Endothelial cell of umbilical vein (primary cell): Measurements from ENCODE around the gene LRFN2. TPM values are rescaled to one million over a fixed set of nuclear protein-coding genes. Genes with fewer than 3 reads are reported as not detected.

Experiments used
- BruUV-seq: library from RNA; stranded (reverse); fragments of 400-500 nt; replicated peaks from 2 replicates; lab custom pipeline; 2021; lab: Mats Ljungman, UMichigan
- CTCF ChIA-PET: fragments of 300-600, 350-600 bp; sonication (Branson Sonifier 250); formaldehyde crosslinking; loops from one replicate; lab custom pipeline; 2021; ENCODE audit warnings: antibody characterized with exemption, inconsistent platforms; lab: Charles Lee
- POLR2A ChIA-PET: fragments of 300-600, 350-600 bp; sonication (Branson Sonifier 250); formaldehyde crosslinking; loops from one replicate; lab custom pipeline; 2021; ENCODE audit warnings: antibody characterized with exemption, inconsistent platforms; lab: Charles Lee
- DNase-seq: peaks from one replicate; pipeline ENCODE4 v3.0.0-alpha.2; 2011; ENCODE audit warnings: low read depth, low spot score
- FAIRE-seq: peaks from 2 replicates; lab custom pipeline; 2011; peaks lifted over from hg19 to GRCh38; lab: Jason Lieb, UNC
- H2AFZ ChIP-seq: 2 replicates; pipeline ENCODE4 v1.6.0; 2012; ENCODE audit warnings: low read depth, low read length, control low read depth, inconsistent platforms
- H3K27ac ChIP-seq: 2 replicates; pipeline ENCODE4 v1.5.1; 2011; ENCODE audit warnings: low read depth, mild to moderate bottlenecking, control low read depth, low read length, moderate library complexity; ENCODE audit not compliant: insufficient read depth
- H3K27me3 ChIP-seq, 2 experiments: 2 replicates each; pipeline versions ENCODE4 v1.6.0 to v1.6.1; 2011; ENCODE audit warnings: low read length in 2 of 2, mixed read lengths in 1 of 2; ENCODE audit not compliant: control insufficient read depth in 2 of 2, insufficient read depth in 2 of 2
- H3K36me3 ChIP-seq, 2 experiments: 2 replicates in 1 of 2; 3 replicates in 1 of 2; pipeline ENCODE4 v1.5.1; 2011; ENCODE audit warnings: low read length in 2 of 2, mild to moderate bottlenecking in 1 of 2, moderate library complexity in 1 of 2; ENCODE audit not compliant: control insufficient read depth in 2 of 2, insufficient read depth in 2 of 2; ENCODE audit errors: extremely low read depth in 1 of 2
- H3K4me1 ChIP-seq: 3 replicates; pipeline ENCODE4 v1.5.1; 2011; ENCODE audit warnings: mild to moderate bottlenecking, low read length; ENCODE audit not compliant: control insufficient read depth, insufficient read depth; ENCODE audit errors: extremely low read depth
- H3K4me2 ChIP-seq: 2 replicates; pipeline ENCODE4 v1.6.1; 2011; ENCODE audit warnings: low read length, control low read depth, mixed read lengths; ENCODE audit not compliant: insufficient read depth
- H3K4me3 ChIP-seq, 3 experiments: fragments of 200-600 bp in 1 of 3; sonication (generic), shearing (Covaris generic) in 1 of 3; replicated peaks in 1 of 3; 2 replicates each; pipeline ENCODE4 v1.5.1; 2011 to 2016; ENCODE audit warnings: control low read depth in 3 of 3, low read length in 3 of 3, mild to moderate bottlenecking in 2 of 3, inconsistent platforms in 1 of 3, low read depth in 1 of 3, moderate library complexity in 1 of 3; ENCODE audit not compliant: insufficient read depth in 1 of 3
- H3K79me2 ChIP-seq: 2 replicates; pipeline ENCODE4 v1.6.0; 2012; ENCODE audit warnings: low read length, inconsistent platforms; ENCODE audit not compliant: control insufficient read depth, insufficient read depth
- H3K9ac ChIP-seq: replicated peaks from 2 replicates; pipeline ENCODE3; 2011; ENCODE audit warnings: low read length, control low read depth; ENCODE audit not compliant: insufficient read depth; ENCODE audit errors: extremely low read depth
- H3K9me1 ChIP-seq: replicated peaks from 3 replicates; pipeline ENCODE4 v1.6.0; 2011; ENCODE audit warnings: mild to moderate bottlenecking, low read length; ENCODE audit not compliant: control insufficient read depth, insufficient read depth; ENCODE audit errors: extremely low read depth
- H3K9me3 ChIP-seq: replicated peaks from 2 replicates; pipeline ENCODE4 v1.5.1; 2012; ENCODE audit warnings: low read length, inconsistent platforms; ENCODE audit not compliant: control insufficient read depth, insufficient read depth
- H4K20me1 ChIP-seq: replicated peaks from 2 replicates; pipeline ENCODE3; 2011; ENCODE audit warnings: mild to moderate bottlenecking, low read length; ENCODE audit not compliant: control insufficient read depth, insufficient read depth; ENCODE audit errors: extremely low read depth
- FOS ChIP-seq: IDR thresholded peaks from 2 replicates; pipeline ENCODE4 v1.6.1; 2011; ENCODE audit warnings: mild to moderate bottlenecking, low read length, moderate library complexity, borderline replicate concordance; ENCODE audit not compliant: insufficient read depth
- JUN ChIP-seq: IDR thresholded peaks from 2 replicates; pipeline ENCODE4 v1.6.1; 2011; ENCODE audit warnings: borderline replicate concordance, low read depth; ENCODE audit not compliant: insufficient read length, insufficient read depth
- MYC ChIP-seq: IDR thresholded peaks from one replicate; pipeline ENCODE4 v1.6.1; 2011; ENCODE audit warnings: mild to moderate bottlenecking, low read depth, low read length
- POLR2A ChIP-seq: IDR thresholded peaks from 2 replicates; pipeline ENCODE4 v1.6.1; 2012; ENCODE audit warnings: low read depth, mild to moderate bottlenecking, control low read depth, low read length
- POLR2AphosphoS5 ChIP-seq: IDR thresholded peaks from 2 replicates; pipeline ENCODE4 v1.6.1; 2012; ENCODE audit warnings: low read depth, mild to moderate bottlenecking, control low read depth, low read length, moderate library complexity; ENCODE audit not compliant: insufficient read depth
- dilution Hi-C: fragments of 300-500 bp; cut with MboI; formaldehyde crosslinking; loops from one replicate; pipeline ENCODE4 v1.15.0; 2019; ENCODE audit warnings: low sequenced_read_pairs; ENCODE audit not compliant: extremely low pct_ligation_motif_present
- intact Hi-C: fragments of 100-400 bp; cut with micrococcal nuclease; formaldehyde crosslinking; loops from one replicate; pipeline ENCODE4 v1.10.0; 2022
- polyA plus RNA-seq, 4 experiments: library from polyadenylated mRNA; depleted of rRNA in 3 of 4; stranded (reverse) in 3 of 4; unstranded in 1 of 4; fragments of >200 nt; gene quantifications; 2 replicates each; pipeline versions ENCODE4 v1.2.1 to v1.2.3, GENCODE V29; 2011 to 2012; ENCODE audit warnings: missing spikeins in 1 of 4
- total RNA-seq: library from RNA; stranded (reverse); gene quantifications from 2 replicates; pipeline ENCODE4 v1.2.3, GENCODE V29; 2021
- TF ChIP-seq, protein P1 (sequence below), 2 donors: IDR thresholded peaks; 1 replicate in 1 of 2; 2 replicates in 1 of 2; pipeline ENCODE4 v1.5.1; 2011; ENCODE audit warnings: low read length in 2 of 2, mild to moderate bottlenecking in 2 of 2, moderate library complexity in 2 of 2, control low read depth in 1 of 2, inconsistent platforms in 1 of 2, low read depth in 1 of 2; ENCODE audit not compliant: insufficient read depth in 1 of 2; ENCODE audit errors: extremely low read depth in 1 of 2
- TF ChIP-seq, protein P2 (sequence below): IDR thresholded peaks from 2 replicates; pipeline ENCODE4 v1.6.1; 2011; ENCODE audit not compliant: insufficient read depth, insufficient read length

LRFN2 gene
- total and polyA plus RNA-seq, 2 donors (not counting 3 experiments of a cell fraction or from before 2014, with no cell fraction given): not detected

DNA sequence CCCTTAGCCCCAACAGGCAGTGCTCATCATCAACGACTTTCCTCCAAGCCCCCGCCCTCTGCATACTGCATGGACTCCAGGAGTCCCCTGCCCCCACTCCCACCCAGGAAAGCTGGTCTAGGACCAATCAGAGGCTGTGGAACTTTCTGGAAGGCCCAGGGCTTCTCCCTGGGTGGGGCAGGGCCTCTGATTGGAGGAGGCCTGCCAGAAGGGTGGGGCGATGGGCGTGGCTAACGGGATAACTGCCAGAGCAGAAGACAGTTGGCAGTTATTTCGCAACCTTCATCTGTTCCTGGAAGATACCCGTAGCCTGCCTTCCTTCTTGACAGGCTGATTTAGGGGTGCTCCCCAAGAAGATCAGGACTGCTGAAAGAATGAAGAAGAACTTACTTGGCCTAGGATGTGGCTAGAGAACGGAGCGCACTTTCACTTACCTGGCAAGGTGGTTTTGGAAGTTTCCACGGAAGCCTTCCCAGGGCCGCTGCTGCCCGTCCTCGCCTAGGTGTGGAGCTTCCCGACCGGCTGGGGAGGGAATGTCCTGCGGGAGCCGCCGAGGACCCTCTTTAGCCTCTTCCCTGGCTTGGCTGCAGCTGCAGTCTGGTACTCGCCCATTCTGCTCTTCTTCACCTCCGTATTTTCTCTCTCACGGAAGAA is 209.0 kb downstream of the LRFN2 start:
- intact Hi-C loops: no loop called here
- ChIA-PET CTCF (no interaction called here), POLR2A (no interaction called here)
- H3K9me1 ChIP-seq: no peaks in the 10 kb centered on the region
- no peaks in the 10 kb centered on the region for H3K27me3 ChIP-seq
- no peak for FAIRE-seq
- H3K4me3 ChIP-seq: no peak overlapping the region
- TF ChIP-seq POLR2A: no peak
- no peak for DNase-seq
- dilution Hi-C loops: no loop called here
- H3K9me3 ChIP-seq: no peaks in the 10 kb centered on the region
- H3K27ac ChIP-seq: no peak overlapping the region
- no peaks in the 10 kb centered on the region for H3K4me1 ChIP-seq
- no peak overlapping the region for H3K9ac ChIP-seq
- BruUV-seq: no TSS peak
- no peak overlapping the region for H2AFZ ChIP-seq
- no peak overlapping the region for H3K4me2 ChIP-seq
- no peaks in the 10 kb centered on the region for H4K20me1 ChIP-seq
- no peaks in the 10 kb centered on the region for H3K79me2 ChIP-seq
- H3K36me3 ChIP-seq: no peaks in the 10 kb centered on the region

DNA sequence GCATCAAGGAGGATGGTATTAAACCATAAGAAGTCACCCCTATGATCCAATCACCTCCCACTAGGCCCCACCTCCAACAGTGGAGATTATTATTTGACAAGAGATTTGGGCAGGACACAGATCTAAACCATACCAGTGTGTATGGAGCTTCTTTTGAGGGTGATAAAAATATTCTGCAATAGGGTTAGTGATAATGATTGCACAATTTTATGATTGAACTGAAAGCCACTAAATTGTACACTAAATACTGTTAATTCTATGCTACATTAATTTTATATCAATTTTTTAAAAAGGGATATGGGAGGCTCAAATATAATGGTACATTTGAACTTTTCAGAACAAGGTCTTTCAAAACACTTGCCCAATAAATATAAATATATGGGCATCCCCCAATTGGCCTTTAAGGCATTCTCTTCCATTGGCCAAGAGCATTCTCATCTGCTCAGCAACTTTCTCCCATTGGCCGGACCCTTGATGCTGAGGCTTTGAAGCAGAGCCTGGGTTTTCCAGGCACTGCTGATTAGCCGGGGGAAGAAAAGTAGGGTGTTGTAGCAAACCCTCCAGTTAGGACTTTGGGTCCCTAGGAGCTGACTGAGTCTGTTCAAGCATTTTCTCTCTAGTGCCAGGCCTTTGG is 209.9 kb downstream of the LRFN2 start:
- CTCF ChIA-PET: no interaction called here
- Histone ChIP-seq H3K27ac (no peak overlapping the region), H3K79me2 (no peaks in the 10 kb centered on the region), H3K9me3 (no peaks in the 10 kb centered on the region), H3K4me1 (no peaks in the 10 kb centered on the region), H3K36me3 (no peaks in the 10 kb centered on the region), H3K4me3 (no peak overlapping the region), H4K20me1 (no peaks in the 10 kb centered on the region), H3K9ac (no peak overlapping the region), H3K9me1 (no peaks in the 10 kb centered on the region), H2AFZ (no peak overlapping the region), H3K4me2 (no peak overlapping the region), H3K27me3 (no peaks in the 10 kb centered on the region)
- no TSS peak for BruUV-seq
- dilution Hi-C loops: no loop called here
- POLR2A ChIA-PET: no interaction called here
- FAIRE-seq (no peak), DNase-seq (no peak)
- TF ChIP-seq POLR2AphosphoS5: no peak
- TF ChIP-seq, protein P1, sequence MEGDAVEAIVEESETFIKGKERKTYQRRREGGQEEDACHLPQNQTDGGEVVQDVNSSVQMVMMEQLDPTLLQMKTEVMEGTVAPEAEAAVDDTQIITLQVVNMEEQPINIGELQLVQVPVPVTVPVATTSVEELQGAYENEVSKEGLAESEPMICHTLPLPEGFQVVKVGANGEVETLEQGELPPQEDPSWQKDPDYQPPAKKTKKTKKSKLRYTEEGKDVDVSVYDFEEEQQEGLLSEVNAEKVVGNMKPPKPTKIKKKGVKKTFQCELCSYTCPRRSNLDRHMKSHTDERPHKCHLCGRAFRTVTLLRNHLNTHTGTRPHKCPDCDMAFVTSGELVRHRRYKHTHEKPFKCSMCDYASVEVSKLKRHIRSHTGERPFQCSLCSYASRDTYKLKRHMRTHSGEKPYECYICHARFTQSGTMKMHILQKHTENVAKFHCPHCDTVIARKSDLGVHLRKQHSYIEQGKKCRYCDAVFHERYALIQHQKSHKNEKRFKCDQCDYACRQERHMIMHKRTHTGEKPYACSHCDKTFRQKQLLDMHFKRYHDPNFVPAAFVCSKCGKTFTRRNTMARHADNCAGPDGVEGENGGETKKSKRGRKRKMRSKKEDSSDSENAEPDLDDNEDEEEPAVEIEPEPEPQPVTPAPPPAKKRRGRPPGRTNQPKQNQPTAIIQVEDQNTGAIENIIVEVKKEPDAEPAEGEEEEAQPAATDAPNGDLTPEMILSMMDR (IDR thresholded peaks at IDR 0.05; ENCODE audit: extremely low read depth in 1 of 2, insufficient read depth in 1 of 2, low read depth in 1 of 2, low read length in 2 of 2): no peak
- TF ChIP-seq JUN: no peak
- no peak for TF ChIP-seq POLR2A
- TF ChIP-seq, protein P2, sequence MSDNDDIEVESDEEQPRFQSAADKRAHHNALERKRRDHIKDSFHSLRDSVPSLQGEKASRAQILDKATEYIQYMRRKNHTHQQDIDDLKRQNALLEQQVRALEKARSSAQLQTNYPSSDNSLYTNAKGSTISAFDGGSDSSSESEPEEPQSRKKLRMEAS: no peak
- no peak for TF ChIP-seq FOS
- no peak for TF ChIP-seq MYC
- intact Hi-C loops: no loop called here
